SK-N-SH (cell line): ENCODE results near the gene AFAP1L2. TPM values are rescaled to one million over a fixed set of nuclear protein-coding genes. Genes with fewer than 3 reads are reported as not detected.
A peak's percentile ranks its signal among the peaks of the same experiment; 100 is the strongest.

ENCODE experiments used
- CTCF ChIA-PET: fragments of 300-600, 350-600 bp; formaldehyde crosslinking; extraction: SDS; loops from one replicate; lab custom pipeline; 2021; lab: Yijun Ruan, JAX
- POLR2A ChIA-PET: fragments of 350-600 bp; sonication (Branson Sonifier 250); formaldehyde crosslinking; extraction: SDS; loops from one replicate; lab custom pipeline; 2020; ENCODE audit warnings: antibody characterized with exemption, inconsistent platforms; lab: Yijun Ruan, JAX
- DNase-seq: peaks from one replicate; pipeline ENCODE4 v3.0.0; 2012
- H2AFZ ChIP-seq: fragments of 200-600 bp; sonication (generic); 2 replicates; pipeline ENCODE4 v1.8.1; 2016; ENCODE audit warnings: antibody characterized with exemption, mild to moderate bottlenecking, low read depth
- H3F3A ChIP-seq: fragments of 200-600 bp; sonication (generic); replicated peaks from 2 replicates; pipeline ENCODE3; 2016; ENCODE audit warnings: antibody characterized with exemption, mild to moderate bottlenecking; ENCODE audit not compliant: insufficient read depth
- H3K27ac ChIP-seq, 2 experiments: fragments of 200-500 bp in 1 of 2; fragments of 200-600 bp in 1 of 2; sonication (Bioruptor generic) in 1 of 2; sonication (generic), shearing (Covaris generic) in 1 of 2; 2 replicates each; pipeline versions ENCODE4 v1.5.1 to v1.6.1; 2014 to 2016; ENCODE audit warnings: low read depth in 2 of 2, inconsistent platforms in 1 of 2, low read length in 1 of 2, mild to moderate bottlenecking in 1 of 2, mixed read lengths in 1 of 2
- H3K27me3 ChIP-seq: fragments of 200-600 bp; sonication (generic), shearing (Covaris generic); 2 replicates; pipeline ENCODE4 v1.6.1; 2016; ENCODE audit warnings: mixed run types; ENCODE audit not compliant: insufficient read depth
- H3K36me3 ChIP-seq, 2 experiments: fragments of 200-500 bp in 1 of 2; fragments of 200-600 bp in 1 of 2; sonication (Bioruptor generic) in 1 of 2; sonication (generic) in 1 of 2; replicated peaks in 1 of 2; 2 replicates each; pipeline versions ENCODE3 to v1.5.1; 2014 to 2016; ENCODE audit warnings: low read length in 1 of 2, mild to moderate bottlenecking in 1 of 2; ENCODE audit not compliant: insufficient read depth in 2 of 2, control insufficient read depth in 1 of 2
- H3K4me1 ChIP-seq, 2 experiments: fragments of 200-500 bp in 1 of 2; fragments of 200-600 bp in 1 of 2; sonication (Bioruptor generic) in 1 of 2; sonication (generic), shearing (Covaris generic) in 1 of 2; 2 replicates each; pipeline versions ENCODE4 v1.5.1 to v1.6.1; 2014 to 2016; ENCODE audit warnings: low read depth in 1 of 2, low read length in 1 of 2, mixed run types in 1 of 2; ENCODE audit not compliant: insufficient read depth in 2 of 2, control insufficient read depth in 1 of 2
- H3K4me2 ChIP-seq: fragments of 200-600 bp; sonication (generic), shearing (Covaris generic); 2 replicates; pipeline ENCODE4 v1.6.1; 2017; ENCODE audit warnings: mixed run types
- H3K4me3 ChIP-seq, 2 experiments: fragments of 200-500 bp in 1 of 2; fragments of 200-600 bp in 1 of 2; sonication (Bioruptor generic) in 1 of 2; sonication (generic), shearing (Covaris generic) in 1 of 2; 2 replicates each; pipeline versions ENCODE4 v1.5.1 to v1.8.1; 2014 to 2016; ENCODE audit warnings: low read depth in 2 of 2, inconsistent platforms in 1 of 2, low read length in 1 of 2, mild to moderate bottlenecking in 1 of 2, mixed read lengths in 1 of 2, moderate library complexity in 1 of 2
- H3K79me2 ChIP-seq: fragments of 200-600 bp; sonication (generic); 2 replicates; pipeline ENCODE4 v1.8.1; 2017; ENCODE audit warnings: mild to moderate bottlenecking; ENCODE audit not compliant: insufficient read depth
- H3K9ac ChIP-seq: fragments of 200-600 bp; sonication (generic); 2 replicates; pipeline ENCODE4 v1.6.1; 2017; ENCODE audit warnings: mixed run types
- H3K9me2 ChIP-seq: fragments of 200-600 bp; sonication (generic); 2 replicates; pipeline ENCODE4 v1.6.1; 2017; ENCODE audit warnings: mixed run types
- H3K9me3 ChIP-seq: fragments of 200-600 bp; sonication (generic); 2 replicates; pipeline ENCODE4 v1.6.1; 2017; ENCODE audit warnings: mixed run types, mild to moderate bottlenecking, moderate library complexity
- H4K20me1 ChIP-seq: fragments of 200-600 bp; sonication (generic); 2 replicates; pipeline ENCODE4 v1.6.1; 2017; ENCODE audit warnings: mild to moderate bottlenecking, mixed run types; ENCODE audit not compliant: insufficient read depth
- CHD2 ChIP-seq: fragments of 150-350 bp; IDR thresholded peaks from 2 replicates; pipeline ENCODE4 v1.6.1; 2018; ENCODE audit warnings: low read length; ENCODE audit not compliant: partially characterized antibody
- ELF1 ChIP-seq: IDR thresholded peaks from 2 replicates; pipeline ENCODE4 v1.4.0; 2012
- EZH2phosphoT487 ChIP-seq: fragments of 200-600 bp; sonication (generic); IDR thresholded peaks from 2 replicates; pipeline ENCODE4 v1.6.1; 2017; ENCODE audit warnings: low read depth, mixed run types, mild to moderate bottlenecking, antibody characterized with exemption, moderate library complexity, borderline replicate concordance
- FOSL2 ChIP-seq: IDR thresholded peaks from 2 replicates; pipeline ENCODE4 v1.4.0; 2012; ENCODE audit warnings: low read depth, mild to moderate bottlenecking, moderate library complexity, borderline replicate concordance
- FOXJ3 ChIP-seq: sonication (generic); formaldehyde crosslinking; IDR thresholded peaks from 2 replicates; pipeline ENCODE4 v1.5.1; 2020; ENCODE audit warnings: mild to moderate bottlenecking, missing genetic modification reagents
- FOXM1 ChIP-seq: IDR thresholded peaks from 2 replicates; pipeline ENCODE4 v1.4.0; 2012; ENCODE audit warnings: low read depth, mild to moderate bottlenecking
- GABPA ChIP-seq: IDR thresholded peaks from 2 replicates; pipeline ENCODE4 v1.4.0; 2012; ENCODE audit warnings: low read depth, mild to moderate bottlenecking
- GATA2 ChIP-seq: sonication (generic); formaldehyde crosslinking; IDR thresholded peaks from 2 replicates; pipeline ENCODE4 v1.5.0; 2020; ENCODE audit warnings: mild to moderate bottlenecking, missing genetic modification reagents
- JUND ChIP-seq: IDR thresholded peaks from 2 replicates; pipeline ENCODE4 v1.4.0; 2012
- MEF2A ChIP-seq: IDR thresholded peaks from 2 replicates; pipeline ENCODE4 v1.4.0; 2012; ENCODE audit warnings: low read depth, borderline replicate concordance
- NRF1 ChIP-seq: IDR thresholded peaks from 2 replicates; pipeline ENCODE4 v1.6.1; 2012; ENCODE audit warnings: low read depth, mild to moderate bottlenecking, low read length
- RAD21 ChIP-seq: IDR thresholded peaks from 2 replicates; pipeline ENCODE4 v1.6.1; 2012; ENCODE audit warnings: mild to moderate bottlenecking, low read length
- RCOR1 ChIP-seq: fragments of 150-350 bp; IDR thresholded peaks from 2 replicates; pipeline ENCODE4 v1.6.1; 2017; ENCODE audit warnings: antibody characterized with exemption, low read length
- RFX5 ChIP-seq: IDR thresholded peaks from 2 replicates; pipeline ENCODE4 v1.6.1; 2012; ENCODE audit warnings: mild to moderate bottlenecking, improper control_type of control experiment, low read length
- SMC3 ChIP-seq: IDR thresholded peaks from 2 replicates; pipeline ENCODE4 v1.6.1; 2012; ENCODE audit warnings: low read depth, low read length, improper control_type of control experiment
- TCF12 ChIP-seq: IDR thresholded peaks from 2 replicates; pipeline ENCODE4 v1.4.0; 2012
- TEAD4 ChIP-seq: IDR thresholded peaks from 2 replicates; pipeline ENCODE4 v1.4.0; 2012; ENCODE audit warnings: mild to moderate bottlenecking, borderline replicate concordance; ENCODE audit not compliant: insufficient read depth
- WGBS: methylation state at CpG from one replicate; pipeline ENCODE4 v1.1.6; 2017; ENCODE audit warnings: low lambda C conversion rate; 5-methylcytosine and 5-hydroxymethylcytosine counted together
- polyA plus RNA-seq, 3 experiments: library from polyadenylated mRNA; depleted of rRNA; stranded (reverse); fragments of >200 nt; gene quantifications; 2 replicates each; pipeline ENCODE4 v1.2.3, GENCODE V29; 2012
- TF ChIP-seq, protein P1 (sequence below): fragments of 150-350 bp; IDR thresholded peaks from 2 replicates; pipeline ENCODE4 v1.6.1; 2017; ENCODE audit warnings: antibody characterized with exemption, low read length, low read depth, borderline replicate concordance
- TF ChIP-seq, protein P2 (sequence below): IDR thresholded peaks from 2 replicates; pipeline ENCODE4 v1.4.0; 2012; ENCODE audit warnings: low read depth, borderline replicate concordance
- TF ChIP-seq, protein P3 (sequence below): IDR thresholded peaks from 2 replicates; pipeline ENCODE4 v1.4.0; 2012; ENCODE audit warnings: low read depth
- TF ChIP-seq, protein P4 (sequence below): IDR thresholded peaks from 2 replicates; pipeline ENCODE4 v1.4.0; 2012; ENCODE audit warnings: low read depth, borderline replicate concordance
- TF ChIP-seq, protein P5 (sequence below): IDR thresholded peaks from 2 replicates; pipeline ENCODE4; 2012

AFAP1L2 gene
- polyA plus RNA-seq, 1 of the 3 experiments (the other 2 are of a cell fraction), result 0.54 TPM

DNA sequence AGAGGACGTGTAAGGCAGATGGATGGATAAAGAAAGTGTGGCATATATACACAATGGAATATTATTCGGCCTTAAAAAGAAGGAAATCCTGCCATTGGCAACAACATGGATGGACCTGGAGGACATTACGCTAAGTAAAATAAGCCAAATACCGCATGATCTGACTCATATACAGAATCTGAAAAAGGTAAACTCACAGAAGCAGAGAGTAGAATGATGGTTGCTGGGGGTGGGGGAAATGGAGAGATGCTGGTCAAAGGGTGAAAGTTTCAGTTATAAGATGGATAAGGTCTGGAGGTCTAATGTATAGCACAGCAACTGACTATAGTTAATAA lies 36.3 kb downstream of the AFAP1L2 start:
- H3K27ac ChIP-seq, result peak overlapping the region in 1 of 2 experiments; percentile 94; a peak in 2 of 4 replicates
- H3K79me2 ChIP-seq, result no peaks in the 10 kb centered on the region
- 41% methylated on average over 4 of the region's 4 CpGs for WGBS
- H2AFZ ChIP-seq, result no peak overlapping the region
- H4K20me1 ChIP-seq, result no peaks in the 10 kb centered on the region
- TF ChIP-seq RCOR1 (no peak), FOXJ3 (CRISPR knock-in tag) (0 out of 2 replicates have a peak, but pooled peaks have one; percentile 1)
- no peak overlapping the region for H3K9ac ChIP-seq
- POLR2A ChIA-PET, result no interaction called here
- no peaks in the 10 kb centered on the region for H3F3A ChIP-seq
- H3K27me3 ChIP-seq, result no peaks in the 10 kb centered on the region
- CTCF ChIA-PET, result no interaction called here
- H3K36me3 ChIP-seq, result no peaks in the 10 kb centered on the region
- no peaks in the 10 kb centered on the region for H3K9me3 ChIP-seq
- H3K4me2 ChIP-seq, result no peak overlapping the region; the same call in 1 of the 2 replicates
- no peak for DNase-seq
- no peaks in the 10 kb centered on the region for H3K9me2 ChIP-seq
- H3K4me1 ChIP-seq, result peaks cover 0 to 14% of the 10 kb centered on the region in 2 experiments; a peak in 1 of 4 replicates
- H3K4me3 ChIP-seq, result no peak overlapping the region

DNA sequence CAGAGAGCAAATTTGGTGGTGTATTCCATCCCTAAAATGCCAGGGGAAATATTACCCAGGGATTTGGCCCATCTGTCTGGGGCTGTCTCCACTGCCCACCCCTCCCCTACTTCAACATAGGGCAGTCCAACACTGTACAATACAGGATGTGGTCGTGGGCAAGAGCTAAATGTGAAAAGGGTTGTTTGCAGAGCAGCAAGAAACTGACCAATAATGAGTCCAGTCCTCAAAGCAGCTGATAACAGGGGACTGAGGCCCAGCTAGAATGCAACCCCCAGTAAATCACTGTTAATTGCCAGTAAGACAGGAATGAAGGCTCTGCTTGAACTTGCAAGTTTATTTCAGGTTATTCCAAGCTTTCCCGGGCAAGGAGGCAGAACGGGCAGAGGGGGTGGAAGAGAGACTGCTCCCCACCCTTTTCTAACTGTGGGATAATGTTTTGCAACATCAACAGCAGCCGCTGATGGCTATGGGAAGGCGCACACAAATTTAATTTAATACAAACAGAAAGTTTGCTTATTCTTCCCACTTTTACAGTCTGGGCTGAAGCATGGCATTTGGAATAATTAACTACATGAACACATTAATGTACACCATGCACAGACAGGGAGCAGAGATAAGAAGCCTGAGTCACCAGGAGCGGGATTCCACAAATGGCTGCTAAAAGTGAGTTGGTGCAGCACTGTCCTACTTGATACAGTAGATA lies 36.8 kb downstream of the AFAP1L2 start:
- Histone ChIP-seq H3K27me3 (no peaks in the 10 kb centered on the region), H3K27ac (peak overlapping the region; percentile 35 to 94; a peak in 3 of 4 replicates), H3K4me1 (peaks cover 0 to 14% of the 10 kb centered on the region in 2 experiments; a peak in 1 of 4 replicates), H3K9me3 (no peaks in the 10 kb centered on the region), H2AFZ (no peak overlapping the region; the same call in 1 of the 2 replicates), H3K79me2 (no peaks in the 10 kb centered on the region), H3K9ac (no peak overlapping the region), H3K36me3 (no peaks in the 10 kb centered on the region), H3K4me3 (no peak overlapping the region), H3F3A (no peaks in the 10 kb centered on the region), H3K9me2 (no peaks in the 10 kb centered on the region), H4K20me1 (no peaks in the 10 kb centered on the region), H3K4me2 (peak overlapping the region; percentile 39; the same call in 1 of the 2 replicates)
- POLR2A ChIA-PET, result interaction anchor here (0.6 kb wide), 2 partner anchors 12 to 63 kb away, joined by 3 read pairs; no protein-coding TSS in a partner anchor
- CTCF ChIA-PET, result interaction anchor here (0.6 to 2.0 kb wide), 5 partner anchors 16 to 419 kb away, joined by 3 to 15 read pairs (median 3); no protein-coding TSS in a partner anchor
- WGBS, result 3% methylated on average over 6 of the region's 6 CpGs
- peak; percentile 62 for DNase-seq
- TF ChIP-seq GATA2 (peak; percentile 93), EZH2phosphoT487 (no peak), SMC3 (no peak), RAD21 (no peak), MEF2A (no peak), ELF1 (no peak), FOSL2 (0 out of 2 replicates have a peak, but pooled peaks have one; percentile 21), CHD2 (peak; percentile 60), NRF1 (no peak), FOXM1 (no peak), JUND (peak; percentile 49; the same call in 1 of the 2 replicates), RCOR1 (peak; percentile 95), TCF12 (peak; percentile 52), FOXJ3 (CRISPR knock-in tag) (0 out of 2 replicates have a peak, but pooled peaks have one; percentile 62), RFX5 (no peak), GABPA (no peak), TEAD4 (no peak)
- TF ChIP-seq, protein P1, sequence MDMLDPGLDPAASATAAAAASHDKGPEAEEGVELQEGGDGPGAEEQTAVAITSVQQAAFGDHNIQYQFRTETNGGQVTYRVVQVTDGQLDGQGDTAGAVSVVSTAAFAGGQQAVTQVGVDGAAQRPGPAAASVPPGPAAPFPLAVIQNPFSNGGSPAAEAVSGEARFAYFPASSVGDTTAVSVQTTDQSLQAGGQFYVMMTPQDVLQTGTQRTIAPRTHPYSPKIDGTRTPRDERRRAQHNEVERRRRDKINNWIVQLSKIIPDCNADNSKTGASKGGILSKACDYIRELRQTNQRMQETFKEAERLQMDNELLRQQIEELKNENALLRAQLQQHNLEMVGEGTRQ, result no peak
- TF ChIP-seq, protein P2, sequence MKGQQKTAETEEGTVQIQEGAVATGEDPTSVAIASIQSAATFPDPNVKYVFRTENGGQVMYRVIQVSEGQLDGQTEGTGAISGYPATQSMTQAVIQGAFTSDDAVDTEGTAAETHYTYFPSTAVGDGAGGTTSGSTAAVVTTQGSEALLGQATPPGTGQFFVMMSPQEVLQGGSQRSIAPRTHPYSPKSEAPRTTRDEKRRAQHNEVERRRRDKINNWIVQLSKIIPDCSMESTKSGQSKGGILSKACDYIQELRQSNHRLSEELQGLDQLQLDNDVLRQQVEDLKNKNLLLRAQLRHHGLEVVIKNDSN, result no peak
- TF ChIP-seq, protein P3, sequence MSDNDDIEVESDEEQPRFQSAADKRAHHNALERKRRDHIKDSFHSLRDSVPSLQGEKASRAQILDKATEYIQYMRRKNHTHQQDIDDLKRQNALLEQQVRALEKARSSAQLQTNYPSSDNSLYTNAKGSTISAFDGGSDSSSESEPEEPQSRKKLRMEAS, result no peak
- TF ChIP-seq, protein P4, sequence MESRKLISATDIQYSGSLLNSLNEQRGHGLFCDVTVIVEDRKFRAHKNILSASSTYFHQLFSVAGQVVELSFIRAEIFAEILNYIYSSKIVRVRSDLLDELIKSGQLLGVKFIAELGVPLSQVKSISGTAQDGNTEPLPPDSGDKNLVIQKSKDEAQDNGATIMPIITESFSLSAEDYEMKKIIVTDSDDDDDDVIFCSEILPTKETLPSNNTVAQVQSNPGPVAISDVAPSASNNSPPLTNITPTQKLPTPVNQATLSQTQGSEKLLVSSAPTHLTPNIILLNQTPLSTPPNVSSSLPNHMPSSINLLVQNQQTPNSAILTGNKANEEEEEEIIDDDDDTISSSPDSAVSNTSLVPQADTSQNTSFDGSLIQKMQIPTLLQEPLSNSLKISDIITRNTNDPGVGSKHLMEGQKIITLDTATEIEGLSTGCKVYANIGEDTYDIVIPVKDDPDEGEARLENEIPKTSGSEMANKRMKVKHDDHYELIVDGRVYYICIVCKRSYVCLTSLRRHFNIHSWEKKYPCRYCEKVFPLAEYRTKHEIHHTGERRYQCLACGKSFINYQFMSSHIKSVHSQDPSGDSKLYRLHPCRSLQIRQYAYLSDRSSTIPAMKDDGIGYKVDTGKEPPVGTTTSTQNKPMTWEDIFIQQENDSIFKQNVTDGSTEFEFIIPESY, result no peak
- TF ChIP-seq, protein P5, sequence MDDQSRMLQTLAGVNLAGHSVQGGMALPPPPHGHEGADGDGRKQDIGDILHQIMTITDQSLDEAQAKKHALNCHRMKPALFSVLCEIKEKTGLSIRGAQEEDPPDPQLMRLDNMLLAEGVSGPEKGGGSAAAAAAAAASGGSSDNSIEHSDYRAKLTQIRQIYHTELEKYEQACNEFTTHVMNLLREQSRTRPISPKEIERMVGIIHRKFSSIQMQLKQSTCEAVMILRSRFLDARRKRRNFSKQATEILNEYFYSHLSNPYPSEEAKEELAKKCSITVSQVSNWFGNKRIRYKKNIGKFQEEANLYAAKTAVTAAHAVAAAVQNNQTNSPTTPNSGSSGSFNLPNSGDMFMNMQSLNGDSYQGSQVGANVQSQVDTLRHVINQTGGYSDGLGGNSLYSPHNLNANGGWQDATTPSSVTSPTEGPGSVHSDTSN, result peak; percentile 14; the same call in 1 of the 2 replicates
